Omental fat pad (tissue), 4 donors: Measurements from ENCODE around the gene OR5D16. TPM values are rescaled to one million over a fixed set of nuclear protein-coding genes. Genes with fewer than 3 reads are reported as not detected.
"Not testable (repeated sequence)": the region's sequence is repeated elsewhere in the genome, so short reads cannot be mapped to it uniquely, and the experiment has no call there.

ENCODE experiments used
- ATAC-seq: fragments of 150-250 bp; one replicate; pipeline ENCODE4 v1.9.1; 2016; ENCODE audit warnings: mild to moderate bottlenecking, moderate library complexity; ENCODE audit not compliant: low FRiP score
- DNase-seq: peaks from one replicate; pipeline ENCODE4 v3.0.0-alpha.2; 2019; ENCODE audit warnings: low spot score
- total RNA-seq, 4 donors: library from RNA; depleted of rRNA; stranded (reverse); fragments of >200 nt; gene quantifications; one replicate each; pipeline ENCODE4 v1.1.0, GENCODE V29; 2016
- TF ChIP-seq, protein P1 (sequence below), 3 donors: fragments of 450-650 bp; IDR thresholded peaks; one replicate each; pipeline ENCODE4 v1.5.1; 2016 to 2017; ENCODE audit warnings: antibody characterized with exemption in 3 of 3, mild to moderate bottlenecking in 3 of 3, moderate library complexity in 2 of 3

Gene OR5D16
- total RNA-seq, 4 donors from 2014 or later: not detected

DNA sequence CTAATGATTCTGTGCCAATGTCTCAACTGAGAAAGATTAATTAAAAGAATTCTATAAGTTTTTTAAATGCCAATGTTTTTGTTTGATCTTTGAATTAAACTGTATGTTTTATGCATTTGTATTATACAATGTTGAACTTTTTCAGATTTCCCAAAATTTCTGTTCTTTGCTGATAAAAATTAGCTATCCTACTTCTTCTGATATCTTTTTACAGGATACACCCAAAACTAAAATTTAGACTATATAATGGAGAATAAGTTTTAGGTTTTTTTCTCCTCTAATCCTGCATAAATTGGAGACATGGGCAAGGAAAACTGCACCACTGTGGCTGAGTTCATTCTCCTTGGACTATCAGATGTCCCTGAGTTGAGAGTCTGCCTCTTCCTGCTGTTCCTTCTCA is 11.6 kb upstream of the OR5D16 start, which contains the start of gene OR5L2:
OR5L2 (plus strand) TSS at position 301 of the 400 bp plus-strand sequence; CDS start at position 301, 0 bp downstream.
- ATAC-seq: no peak
- no peak for DNase-seq
- TF ChIP-seq, protein P1, sequence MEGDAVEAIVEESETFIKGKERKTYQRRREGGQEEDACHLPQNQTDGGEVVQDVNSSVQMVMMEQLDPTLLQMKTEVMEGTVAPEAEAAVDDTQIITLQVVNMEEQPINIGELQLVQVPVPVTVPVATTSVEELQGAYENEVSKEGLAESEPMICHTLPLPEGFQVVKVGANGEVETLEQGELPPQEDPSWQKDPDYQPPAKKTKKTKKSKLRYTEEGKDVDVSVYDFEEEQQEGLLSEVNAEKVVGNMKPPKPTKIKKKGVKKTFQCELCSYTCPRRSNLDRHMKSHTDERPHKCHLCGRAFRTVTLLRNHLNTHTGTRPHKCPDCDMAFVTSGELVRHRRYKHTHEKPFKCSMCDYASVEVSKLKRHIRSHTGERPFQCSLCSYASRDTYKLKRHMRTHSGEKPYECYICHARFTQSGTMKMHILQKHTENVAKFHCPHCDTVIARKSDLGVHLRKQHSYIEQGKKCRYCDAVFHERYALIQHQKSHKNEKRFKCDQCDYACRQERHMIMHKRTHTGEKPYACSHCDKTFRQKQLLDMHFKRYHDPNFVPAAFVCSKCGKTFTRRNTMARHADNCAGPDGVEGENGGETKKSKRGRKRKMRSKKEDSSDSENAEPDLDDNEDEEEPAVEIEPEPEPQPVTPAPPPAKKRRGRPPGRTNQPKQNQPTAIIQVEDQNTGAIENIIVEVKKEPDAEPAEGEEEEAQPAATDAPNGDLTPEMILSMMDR (IDR thresholded peaks at IDR 0.05): no peak

DNA sequence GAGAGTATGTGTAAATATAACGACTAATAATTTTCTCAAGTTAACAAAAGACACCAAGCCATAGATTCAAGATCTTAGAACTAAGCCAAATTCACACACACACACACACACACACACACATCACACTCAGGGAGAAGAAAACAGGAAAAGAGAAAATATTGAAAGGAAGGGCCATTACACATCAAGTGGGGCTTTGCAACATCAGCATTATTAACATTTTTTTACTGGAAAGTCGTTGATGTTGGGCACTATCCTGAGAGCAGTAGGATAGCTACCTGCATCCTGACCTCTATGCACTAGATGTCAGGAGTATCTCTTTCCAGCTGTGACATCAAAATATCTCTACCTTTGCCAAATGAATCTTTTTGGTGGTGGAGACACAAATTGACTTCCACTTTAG is 8.9 kb downstream of the OR5D16 start:
- ATAC-seq (no peak), DNase-seq (no peak)
- TF ChIP-seq, protein P1 (IDR thresholded peaks at IDR 0.05): no peak

DNA sequence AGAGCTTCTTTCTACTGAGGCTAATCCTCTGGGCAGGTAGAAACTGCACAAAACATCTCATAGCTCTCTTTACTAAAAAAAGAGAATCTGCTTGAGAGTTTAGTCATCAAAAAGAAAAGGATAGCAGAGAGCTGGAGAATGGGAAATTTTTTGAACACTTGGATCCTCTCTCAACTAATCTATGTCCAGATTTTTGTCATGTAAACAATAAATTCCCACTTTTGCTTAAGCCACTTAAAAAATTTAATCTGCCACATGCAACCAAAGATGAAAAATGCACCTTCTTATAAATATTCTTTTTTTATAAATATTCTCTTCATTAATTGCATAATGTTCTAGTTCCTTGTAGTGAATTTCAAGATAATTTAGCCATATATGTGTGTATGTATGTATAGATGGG is 10.5 kb downstream of the OR5D16 start:
- TF ChIP-seq, protein P1 (IDR thresholded peaks at IDR 0.05): no peak
- DNase-seq: no peak
- ATAC-seq: no peak

DNA sequence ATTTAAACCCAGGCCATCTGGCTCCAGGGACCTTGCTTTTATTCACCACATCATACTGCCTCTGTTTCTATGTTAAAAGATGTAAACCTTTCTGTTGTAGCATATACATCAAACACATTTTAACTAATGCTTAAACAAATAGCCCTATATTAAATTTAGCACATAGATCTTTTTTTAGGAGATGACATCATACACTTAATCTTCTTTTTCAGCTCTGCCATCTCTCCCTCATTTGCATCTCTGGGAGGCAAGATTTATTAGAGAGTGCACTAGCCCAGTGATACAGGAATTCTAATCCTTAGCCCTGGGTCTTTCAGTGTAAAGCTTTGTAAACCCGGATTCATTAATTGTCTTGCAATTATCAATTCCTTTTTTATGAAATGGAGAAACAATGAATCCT is 13.6 kb downstream of the OR5D16 start:
- TF ChIP-seq, protein P1 (IDR thresholded peaks at IDR 0.05): no peak
- ATAC-seq: no peak
- no peak for DNase-seq

- TF ChIP-seq, protein P1 (IDR thresholded peaks at IDR 0.05): no peak
- no peak for DNase-seq
- no peak for ATAC-seq
These were observed 16.2 kb downstream of the OR5D16 start for GRCh38 chr11:55854704-55855103.

DNA sequence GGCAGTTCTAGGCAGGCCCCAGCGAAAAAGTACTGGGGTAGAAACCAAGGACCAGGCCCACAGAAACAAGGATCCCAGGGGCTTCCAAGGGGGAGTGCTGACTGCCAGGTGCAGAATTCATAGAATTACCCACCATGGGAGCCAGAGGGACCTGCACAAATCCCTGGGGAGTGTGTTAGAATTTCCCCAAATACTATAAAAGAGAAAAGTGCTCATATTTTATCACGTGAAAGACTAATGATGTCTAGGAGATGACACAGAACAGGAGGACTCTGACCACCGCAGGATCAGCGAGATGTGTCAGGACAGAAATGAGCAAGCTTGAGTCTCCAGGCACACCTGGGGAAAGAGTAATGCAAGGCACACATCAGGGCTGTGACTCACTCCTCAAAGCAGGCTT is 28.8 kb downstream of the OR5D16 start:
- not testable (repeated sequence) for DNase-seq, ATAC-seq

- not testable (repeated sequence) for ATAC-seq
These were observed 34.2 kb downstream of the OR5D16 start for GRCh38 chr11:55872731-55873130.

DNA sequence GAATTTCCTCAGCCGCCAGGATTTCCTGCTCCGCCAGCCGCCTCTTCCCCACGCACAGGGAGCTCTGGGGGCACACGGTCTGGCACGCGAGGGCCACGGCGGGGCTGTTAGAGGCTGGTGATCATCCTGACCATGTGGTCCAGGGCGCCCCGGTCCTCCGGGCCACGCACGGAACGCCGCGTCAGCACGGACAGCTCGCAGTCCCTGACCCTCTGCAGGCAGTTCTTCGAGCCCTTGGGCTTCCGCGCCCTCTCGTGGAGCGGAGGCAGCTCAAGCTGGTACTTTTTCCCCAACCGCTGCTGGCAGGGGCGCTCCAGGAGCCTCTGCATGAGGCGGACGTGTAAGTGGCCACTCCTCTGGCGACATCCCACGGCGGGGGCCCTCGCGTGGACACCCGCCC is 34.6 kb downstream of the OR5D16 start:
- not testable (repeated sequence) for DNase-seq, ATAC-seq

More at GRCh38 chr11:55872731-55873130, 34.2 kb downstream of the OR5D16 start:
- not testable (repeated sequence) for DNase-seq

DNA sequence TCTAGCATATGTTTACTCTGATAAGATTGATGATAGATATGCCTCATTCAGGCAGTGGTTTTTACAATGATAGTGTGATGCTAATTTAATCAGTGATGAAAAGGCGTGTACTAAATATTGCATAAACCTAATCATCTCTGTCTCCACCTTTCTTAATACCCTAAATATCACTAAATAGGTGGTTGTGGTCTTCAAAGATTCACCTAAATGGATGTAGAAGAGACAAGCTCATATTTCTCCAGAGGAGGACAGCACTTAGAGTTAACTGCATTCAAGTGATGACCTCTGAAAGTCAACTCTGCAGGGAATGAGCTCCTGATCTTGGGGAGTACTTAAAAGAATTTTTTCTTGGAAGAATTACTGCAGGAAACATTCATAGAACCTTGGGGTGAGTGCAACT is 44.4 kb downstream of the OR5D16 start, which contains the start of gene TRIM51:
TRIM51 (plus strand) TSS at position 301 of the 400 bp plus-strand sequence. CDS start 2,132 bp downstream, outside the sequence.
- DNase-seq, ATAC-seq: not testable (repeated sequence)

GRCh38 chr11:55884995-55885394 is 46.4 kb downstream of the OR5D16 start:
- DNase-seq, ATAC-seq: not testable (repeated sequence)

DNA sequence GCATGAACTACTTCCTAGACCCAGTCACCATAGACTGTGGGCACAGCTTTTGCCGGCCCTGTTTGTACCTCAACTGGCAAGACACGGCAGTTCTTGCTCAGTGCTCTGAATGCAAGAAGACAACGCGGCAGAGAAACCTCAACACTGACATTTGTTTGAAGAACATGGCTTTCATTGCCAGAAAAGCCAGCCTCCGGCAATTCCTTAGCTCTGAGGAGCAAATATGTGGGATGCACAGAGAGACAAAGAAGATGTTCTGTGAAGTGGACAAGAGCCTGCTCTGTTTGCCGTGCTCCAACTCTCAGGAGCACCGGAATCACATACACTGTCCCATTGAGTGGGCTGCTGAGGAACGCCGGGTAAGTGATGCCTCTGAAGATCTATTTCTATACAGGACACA is 46.9 kb downstream of the OR5D16 start:
- ATAC-seq: not testable (repeated sequence)

More for the DNA sequence above, 46.9 kb downstream of the OR5D16 start:
- not testable (repeated sequence) for DNase-seq
